Upper lobe of left lung (tissue), 6 donors: ENCODE measurements around the gene GSG1L. TPM values are rescaled to one million over a fixed set of nuclear protein-coding genes. Genes with fewer than 3 reads are reported as not detected.

Source experiments
- ATAC-seq, 2 donors: fragments of 200-7000 bp; cut with Tn5 transposase; one replicate each; pipeline ENCODE4 v1.9.1; 2022; ENCODE audit warnings: mild to moderate bottlenecking in 2 of 2, moderate library complexity in 2 of 2; ENCODE audit not compliant: low FRiP score in 2 of 2
- DNase-seq, 2 donors: peaks; one replicate each; pipeline ENCODE4 v3.0.0-alpha.2; 2019 to 2020
- H3K27ac ChIP-seq, 4 donors: fragments of 200-600 bp; sonication (generic); one replicate each; pipeline ENCODE4 v1.5.1; 2016 to 2019
- H3K27me3 ChIP-seq, 4 donors: fragments of 200-600 bp; sonication (generic); one replicate each; pipeline ENCODE4 v1.5.1; 2017 to 2019
- H3K36me3 ChIP-seq, 4 donors: fragments of 200-600 bp; sonication (generic); one replicate each; pipeline ENCODE4 v1.5.1; 2016 to 2019
- H3K4me1 ChIP-seq, 4 donors: fragments of 200-600 bp; sonication (generic); one replicate each; pipeline ENCODE4 v1.5.1; 2018 to 2019
- H3K4me3 ChIP-seq, 4 donors: fragments of 200-600 bp; sonication (generic); one replicate each; pipeline ENCODE4 v1.5.1; 2017 to 2019; ENCODE audit warnings: mild to moderate bottlenecking in 2 of 4, moderate library complexity in 1 of 4
- H3K9me3 ChIP-seq, 4 donors: fragments of 200-600 bp; sonication (generic); one replicate each; pipeline ENCODE4 v1.5.1; 2018 to 2019
- EP300 ChIP-seq, 4 donors: sonication (generic); formaldehyde crosslinking; IDR thresholded peaks; one replicate each; pipeline ENCODE4 v1.5.1; 2017; ENCODE audit warnings: antibody characterized with exemption in 4 of 4, control low read depth in 2 of 4
- POLR2A ChIP-seq, 4 donors: fragments of 450-650 bp; IDR thresholded peaks; one replicate each; pipeline ENCODE4 v1.5.1; 2016 to 2017; ENCODE audit warnings: antibody characterized with exemption in 4 of 4, mild to moderate bottlenecking in 2 of 4
- POLR2AphosphoS5 ChIP-seq, 2 donors: sonication (generic); formaldehyde crosslinking; IDR thresholded peaks; one replicate each; pipeline ENCODE4 v1.5.1; 2017; ENCODE audit warnings: antibody characterized with exemption in 2 of 2
- WGBS, 2 donors: methylation state at CpG; one replicate each; pipeline ENCODE4 v1.1.5; 2017 to 2018; 5-methylcytosine and 5-hydroxymethylcytosine counted together
- total RNA-seq, 6 donors: library from RNA; depleted of rRNA in 4 of 6; stranded (reverse); fragments of >200 nt in 4 of 6; gene quantifications; one replicate each; pipeline versions ENCODE4 v1.1.0 to v1.2.1, GENCODE V29; 2016 to 2021
- TF ChIP-seq, protein P1 (sequence below), 6 experiments: fragments of 450-650 bp in 4 of 6; fragments of 200-600 bp in 2 of 6; sonication (generic) in 2 of 6; IDR thresholded peaks; one replicate each; pipeline ENCODE4 v1.5.1; 2016 to 2019; ENCODE audit warnings: antibody characterized with exemption in 6 of 6
- donor health status: DM: no; HTN: no; CAD: no; lungs with moderate emphysema.
- donor health status: DM: no; HTN: yes; CAD: no; lungs with severe emphysema.

The GSG1L gene
- total RNA-seq, 6 donors from 2014 or later: 2.2 TPM; not detected in 5

- Histone ChIP-seq H3K27me3 (no peaks in the 10 kb centered on the region), H3K27ac (no peak overlapping the region), H3K4me1 (peaks cover 0 to 7% (median 3%) of the 10 kb centered on the region in 4 donors), H3K4me3 (no peak overlapping the region), H3K9me3 (no peaks in the 10 kb centered on the region), H3K36me3 (peaks cover 0 to 24% (median 12%) of the 10 kb centered on the region in 4 donors)
- ATAC-seq (no peak), DNase-seq (peak in 1 of 2 donors; percentile 54)
- WGBS, 2 donors: 71 to 72% methylated on average over 6 to 10 of the region's 10 CpGs
- TF ChIP-seq POLR2A (IDR thresholded peaks at IDR 0.05) (no peak), POLR2AphosphoS5 (IDR thresholded peaks at IDR 0.05) (no peak)
These were observed 284.5 kb downstream of the GSG1L start for GRCh38 chr16:27778926-27779570.

- TF ChIP-seq, protein P1, sequence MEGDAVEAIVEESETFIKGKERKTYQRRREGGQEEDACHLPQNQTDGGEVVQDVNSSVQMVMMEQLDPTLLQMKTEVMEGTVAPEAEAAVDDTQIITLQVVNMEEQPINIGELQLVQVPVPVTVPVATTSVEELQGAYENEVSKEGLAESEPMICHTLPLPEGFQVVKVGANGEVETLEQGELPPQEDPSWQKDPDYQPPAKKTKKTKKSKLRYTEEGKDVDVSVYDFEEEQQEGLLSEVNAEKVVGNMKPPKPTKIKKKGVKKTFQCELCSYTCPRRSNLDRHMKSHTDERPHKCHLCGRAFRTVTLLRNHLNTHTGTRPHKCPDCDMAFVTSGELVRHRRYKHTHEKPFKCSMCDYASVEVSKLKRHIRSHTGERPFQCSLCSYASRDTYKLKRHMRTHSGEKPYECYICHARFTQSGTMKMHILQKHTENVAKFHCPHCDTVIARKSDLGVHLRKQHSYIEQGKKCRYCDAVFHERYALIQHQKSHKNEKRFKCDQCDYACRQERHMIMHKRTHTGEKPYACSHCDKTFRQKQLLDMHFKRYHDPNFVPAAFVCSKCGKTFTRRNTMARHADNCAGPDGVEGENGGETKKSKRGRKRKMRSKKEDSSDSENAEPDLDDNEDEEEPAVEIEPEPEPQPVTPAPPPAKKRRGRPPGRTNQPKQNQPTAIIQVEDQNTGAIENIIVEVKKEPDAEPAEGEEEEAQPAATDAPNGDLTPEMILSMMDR (IDR thresholded peaks at IDR 0.05): no peak
- TF ChIP-seq POLR2AphosphoS5 (IDR thresholded peaks at IDR 0.05) (no peak), POLR2A (IDR thresholded peaks at IDR 0.05) (no peak), EP300 (IDR thresholded peaks at IDR 0.05) (no peak)
- Histone ChIP-seq H3K9me3 (no peaks in the 10 kb centered on the region), H3K36me3 (peaks cover 0 to 27% (median 13%) of the 10 kb centered on the region in 4 donors), H3K27ac (no peak overlapping the region), H3K4me3 (no peak overlapping the region), H3K4me1 (peaks cover 0 to 7% (median 3%) of the 10 kb centered on the region in 4 donors), H3K27me3 (no peaks in the 10 kb centered on the region)
- WGBS, 2 donors: 93 to 94% methylated on average over 16 to 20 of the region's 20 CpGs
- DNase-seq (no peak), ATAC-seq (no peak)
These were observed 285.2 kb downstream of the GSG1L start for GRCh38 chr16:27778171-27778925.

DNA sequence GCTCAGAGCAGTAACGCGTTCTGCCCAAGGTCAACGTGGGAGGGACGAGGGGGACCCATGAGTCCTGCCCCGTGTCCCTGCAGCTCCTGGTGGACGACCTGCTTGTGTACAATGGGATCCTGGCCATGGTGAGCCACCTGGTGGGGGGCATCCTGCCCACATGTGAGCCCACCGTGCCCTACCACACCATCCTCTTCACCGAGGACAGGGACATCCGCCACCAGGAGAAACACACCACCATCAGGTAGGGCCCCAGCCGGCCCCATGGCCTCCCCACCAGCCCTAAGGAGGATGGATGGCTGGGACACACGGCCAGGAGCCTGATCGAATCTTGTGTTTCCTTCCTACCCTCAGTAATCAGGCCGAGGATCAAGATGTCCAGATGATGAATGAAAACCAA is 286.0 kb downstream of the GSG1L start:
- DNase-seq (no peak), ATAC-seq (no peak)
- H3K9me3 ChIP-seq: no peaks in the 10 kb centered on the region
- H3K4me3 ChIP-seq: no peak overlapping the region
- H3K36me3 ChIP-seq: peaks cover 0 to 32% (median 17%) of the 10 kb centered on the region in 4 donors
- peaks cover 0 to 7% (median 3%) of the 10 kb centered on the region in 4 donors for H3K4me1 ChIP-seq
- H3K27me3 ChIP-seq: no peaks in the 10 kb centered on the region
- no peak for TF ChIP-seq POLR2AphosphoS5 (IDR thresholded peaks at IDR 0.05)
- no peak for TF ChIP-seq POLR2A (IDR thresholded peaks at IDR 0.05)
- TF ChIP-seq, protein P1 (IDR thresholded peaks at IDR 0.05): no peak
- TF ChIP-seq EP300 (IDR thresholded peaks at IDR 0.05): no peak
- 70 to 89% methylated on average over 2 to 13 of the region's 13 CpGs for WGBS, 2 donors
- no peak overlapping the region for H3K27ac ChIP-seq

DNA sequence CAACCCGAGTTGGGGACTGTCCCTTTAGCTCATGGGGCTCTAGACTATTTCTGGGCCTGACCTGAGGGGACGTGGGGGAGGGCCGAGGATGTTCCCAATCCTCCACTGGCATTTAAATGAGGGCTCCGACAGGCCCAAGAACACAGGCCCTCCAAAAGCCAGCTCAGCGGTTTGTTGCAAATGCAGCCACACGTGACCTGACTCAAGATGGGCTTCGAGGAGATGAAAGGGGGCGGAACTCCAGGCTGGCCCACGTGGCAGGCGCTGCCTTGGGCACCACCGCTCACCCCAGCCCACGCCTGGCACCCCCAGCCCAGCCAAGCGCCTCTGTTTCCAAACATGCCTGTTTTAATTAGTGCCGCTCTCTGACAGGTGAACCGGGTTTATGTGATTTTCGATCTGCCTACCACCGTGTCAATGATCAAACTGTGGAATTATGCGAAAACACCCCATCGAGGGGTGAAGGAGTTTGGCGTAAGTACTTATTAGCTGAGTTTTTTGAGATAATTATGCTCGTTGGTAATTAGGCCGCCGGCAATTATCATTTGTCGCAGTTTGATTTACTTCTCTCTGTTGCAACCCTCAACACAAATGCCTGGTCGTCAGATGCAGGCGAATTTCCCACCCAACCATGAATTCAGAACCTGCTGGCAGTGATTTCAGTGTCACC is 286.8 kb downstream of the GSG1L start:
- H3K27me3 ChIP-seq: no peaks in the 10 kb centered on the region
- 93 to 94% methylated on average over 18 to 26 of the region's 26 CpGs for WGBS, 2 donors
- H3K4me1 ChIP-seq: peaks cover 0 to 7% (median 3%) of the 10 kb centered on the region in 4 donors
- no peak overlapping the region for H3K27ac ChIP-seq
- no peaks in the 10 kb centered on the region for H3K9me3 ChIP-seq
- H3K36me3 ChIP-seq: peaks cover under 1 to 40% (median 21%) of the 10 kb centered on the region in 4 donors
- H3K4me3 ChIP-seq: no peak overlapping the region
- no peak for DNase-seq
- TF ChIP-seq POLR2AphosphoS5 (IDR thresholded peaks at IDR 0.05): no peak
- TF ChIP-seq, protein P1 (IDR thresholded peaks at IDR 0.05): no peak
- no peak for TF ChIP-seq EP300 (IDR thresholded peaks at IDR 0.05)
- TF ChIP-seq POLR2A (IDR thresholded peaks at IDR 0.05): no peak
- no peak for ATAC-seq

- H3K9me3 ChIP-seq: no peaks in the 10 kb centered on the region
- 93 to 94% methylated on average over 8 of the region's 8 CpGs for WGBS, 2 donors
- TF ChIP-seq POLR2A (IDR thresholded peaks at IDR 0.05) (no peak), EP300 (IDR thresholded peaks at IDR 0.05) (no peak), POLR2AphosphoS5 (IDR thresholded peaks at IDR 0.05) (no peak)
- TF ChIP-seq, protein P1 (IDR thresholded peaks at IDR 0.05): no peak
- no peak overlapping the region for H3K27ac ChIP-seq
- H3K36me3 ChIP-seq: peaks cover 7 to 53% (median 28%) of the 10 kb centered on the region in 4 donors
- DNase-seq (no peak), ATAC-seq (no peak)
- peaks cover 0 to 7% (median 3%) of the 10 kb centered on the region in 4 donors for H3K4me1 ChIP-seq
- no peak overlapping the region for H3K4me3 ChIP-seq
- no peaks in the 10 kb centered on the region for H3K27me3 ChIP-seq
These were observed 288.3 kb downstream of the GSG1L start for GRCh38 chr16:27775254-27775653.
